HFFc6 (cell line): ENCODE measurements around the gene NCKAP5L. TPM values are rescaled to one million over a fixed set of nuclear protein-coding genes. Genes with fewer than 3 reads are reported as not detected.
"Not testable (repeated sequence)": the region's sequence is repeated elsewhere in the genome, so short reads cannot be mapped to it uniquely, and the experiment has no call there.

Experiments
- DNase-seq: peaks from one replicate; pipeline ENCODE4 v3.0.0-alpha.2; 2018
- H3K27ac Mint-ChIP-seq: 2 replicates; pipeline ENCODE4 v1.8.0; 2020; ENCODE audit warnings: mild to moderate bottlenecking, mixed read lengths
- H3K27me3 Mint-ChIP-seq: 2 replicates; pipeline ENCODE4 v1.8.0; 2021; ENCODE audit warnings: mild to moderate bottlenecking, moderate library complexity, mixed read lengths; ENCODE audit not compliant: insufficient read depth
- H3K36me3 Mint-ChIP-seq: 2 replicates; pipeline ENCODE4 v1.8.0; 2021; ENCODE audit warnings: low read depth, mixed read lengths
- H3K4me1 Mint-ChIP-seq: 2 replicates; pipeline ENCODE4 v1.8.0; 2020; ENCODE audit warnings: low read depth, mixed read lengths
- H3K4me3 Mint-ChIP-seq: 2 replicates; pipeline ENCODE4 v1.8.0; 2020; ENCODE audit warnings: mild to moderate bottlenecking, moderate library complexity, mixed read lengths
- H3K9me3 Mint-ChIP-seq: 2 replicates; pipeline ENCODE4 v1.8.0; 2020; ENCODE audit warnings: mild to moderate bottlenecking, mixed read lengths
- total RNA-seq, 6 experiments: library from RNA; stranded (reverse); fragmentation: NEBNext Ultra II Directional; extraction: Animal tissue kit (Norgen Biotek cat#: 25700); gene quantifications; 2 replicates in 1 of 6; 3 replicates in 5 of 6; pipeline ENCODE4 v1.2.3, GENCODE V29; 2021
- TF ChIP-seq, protein P1 (sequence below): fragments of 200-600 bp; sonication (generic); IDR thresholded peaks from 2 replicates; pipeline ENCODE4 v1.5.0; 2021; ENCODE audit warnings: antibody characterized with exemption, mild to moderate bottlenecking

Gene NCKAP5L
- total RNA-seq, 6 experiments from 2014 or later = 24.4 to 37.5 (median 25.0) TPM

DNA sequence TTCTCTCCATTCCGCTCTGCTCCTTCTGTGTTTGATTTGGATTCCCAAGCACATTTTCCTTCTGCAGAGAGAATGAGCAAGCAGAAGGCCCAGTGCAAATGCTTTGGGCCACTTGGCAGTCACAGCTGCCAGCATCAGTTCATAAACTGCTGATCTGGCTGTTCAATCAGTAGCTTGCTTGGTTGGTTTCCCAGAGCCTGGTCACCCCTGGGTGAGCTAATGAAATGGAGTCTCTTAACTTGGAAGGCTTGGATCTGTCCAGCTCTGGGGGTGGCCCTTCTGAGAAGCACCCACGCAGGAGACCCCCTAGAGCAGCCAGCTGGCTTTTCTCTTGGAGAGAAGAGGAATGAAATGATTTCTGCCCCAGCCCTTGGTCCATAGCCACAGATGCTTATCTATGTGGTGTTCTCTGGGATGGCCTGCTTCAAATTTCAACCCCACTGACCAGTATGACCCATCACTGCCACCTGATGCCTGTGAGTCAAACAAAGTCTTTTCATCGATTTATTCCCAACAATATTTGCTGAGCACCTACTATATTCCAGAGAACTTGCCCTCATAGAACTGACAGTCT is 45.2 kb upstream of the NCKAP5L start:
- Mint-ChIP-seq H3K36me3 (no peaks in the 10 kb centered on the region), H3K4me3 (no peak overlapping the region)

DNA sequence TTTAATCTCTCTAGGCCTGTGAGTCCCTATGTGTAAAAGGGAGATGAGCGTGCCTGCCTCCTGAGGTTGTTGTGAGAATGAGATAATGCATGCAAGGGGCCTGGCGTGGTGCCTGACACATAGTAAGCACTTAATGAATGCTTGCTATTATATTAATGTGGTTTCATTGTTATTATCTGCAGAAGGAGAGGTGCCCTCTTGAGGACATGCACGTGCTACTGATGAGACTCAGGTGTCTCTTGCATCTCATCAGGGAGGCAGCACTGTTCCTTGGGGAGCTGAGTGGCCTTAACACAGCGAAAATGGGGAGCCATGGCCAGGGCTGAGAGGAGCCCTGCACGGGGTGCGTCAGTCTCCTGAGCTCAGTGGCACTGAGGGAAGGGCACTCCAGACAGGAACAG is 44.6 kb upstream of the NCKAP5L start:
- H3K4me1 Mint-ChIP-seq = peaks cover 55% of the 10 kb centered on the region
- H3K36me3 Mint-ChIP-seq = no peaks in the 10 kb centered on the region
- peak; percentile 29 for DNase-seq
- TF ChIP-seq, protein P1, sequence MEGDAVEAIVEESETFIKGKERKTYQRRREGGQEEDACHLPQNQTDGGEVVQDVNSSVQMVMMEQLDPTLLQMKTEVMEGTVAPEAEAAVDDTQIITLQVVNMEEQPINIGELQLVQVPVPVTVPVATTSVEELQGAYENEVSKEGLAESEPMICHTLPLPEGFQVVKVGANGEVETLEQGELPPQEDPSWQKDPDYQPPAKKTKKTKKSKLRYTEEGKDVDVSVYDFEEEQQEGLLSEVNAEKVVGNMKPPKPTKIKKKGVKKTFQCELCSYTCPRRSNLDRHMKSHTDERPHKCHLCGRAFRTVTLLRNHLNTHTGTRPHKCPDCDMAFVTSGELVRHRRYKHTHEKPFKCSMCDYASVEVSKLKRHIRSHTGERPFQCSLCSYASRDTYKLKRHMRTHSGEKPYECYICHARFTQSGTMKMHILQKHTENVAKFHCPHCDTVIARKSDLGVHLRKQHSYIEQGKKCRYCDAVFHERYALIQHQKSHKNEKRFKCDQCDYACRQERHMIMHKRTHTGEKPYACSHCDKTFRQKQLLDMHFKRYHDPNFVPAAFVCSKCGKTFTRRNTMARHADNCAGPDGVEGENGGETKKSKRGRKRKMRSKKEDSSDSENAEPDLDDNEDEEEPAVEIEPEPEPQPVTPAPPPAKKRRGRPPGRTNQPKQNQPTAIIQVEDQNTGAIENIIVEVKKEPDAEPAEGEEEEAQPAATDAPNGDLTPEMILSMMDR = no peak
- H3K9me3 Mint-ChIP-seq = no peaks in the 10 kb centered on the region
- H3K27ac Mint-ChIP-seq = no peak overlapping the region
- no peak overlapping the region for H3K4me3 Mint-ChIP-seq
- H3K27me3 Mint-ChIP-seq = peaks cover 8% of the 10 kb centered on the region; the same call in 1 of the 2 replicates

More for the DNA sequence above, 45.2 kb upstream of the NCKAP5L start:
- H3K27ac Mint-ChIP-seq = no peak overlapping the region; the same call in 1 of the 2 replicates
- TF ChIP-seq, protein P1 = no peak
- H3K27me3 Mint-ChIP-seq = peaks cover 8% of the 10 kb centered on the region; the same call in 1 of the 2 replicates
- peak; percentile 41 for DNase-seq
- peaks cover 4% of the 10 kb centered on the region; the same call in 1 of the 2 replicates for H3K9me3 Mint-ChIP-seq
- peaks cover 48% of the 10 kb centered on the region for H3K4me1 Mint-ChIP-seq

DNA sequence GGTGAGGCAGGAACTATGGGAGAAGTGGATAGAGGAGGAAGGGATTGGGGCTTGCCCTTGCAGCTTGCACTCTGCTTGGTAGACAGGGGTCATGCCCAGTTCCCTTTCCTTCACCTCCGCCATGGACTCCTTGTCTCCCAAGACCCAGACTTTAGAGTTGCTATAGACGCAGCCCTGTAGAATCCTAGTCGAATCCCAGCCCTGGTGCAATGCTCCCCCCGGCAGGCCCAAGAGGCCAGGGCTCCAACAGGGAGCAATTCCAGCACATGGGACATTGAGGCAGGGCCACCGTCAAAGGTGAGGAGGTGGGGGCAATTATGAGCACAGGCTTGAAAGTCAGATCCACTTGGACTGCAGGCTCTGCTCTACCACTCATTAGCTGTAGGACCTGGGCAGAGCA is 44.2 kb upstream of the NCKAP5L start:
- TF ChIP-seq, protein P1 = no peak
- DNase-seq = no peak
- Mint-ChIP-seq H3K36me3 (no peaks in the 10 kb centered on the region), H3K27me3 (peaks cover 8% of the 10 kb centered on the region; the same call in 1 of the 2 replicates), H3K4me1 (peaks cover 59% of the 10 kb centered on the region), H3K27ac (no peak overlapping the region), H3K9me3 (no peaks in the 10 kb centered on the region), H3K4me3 (no peak overlapping the region)

DNA sequence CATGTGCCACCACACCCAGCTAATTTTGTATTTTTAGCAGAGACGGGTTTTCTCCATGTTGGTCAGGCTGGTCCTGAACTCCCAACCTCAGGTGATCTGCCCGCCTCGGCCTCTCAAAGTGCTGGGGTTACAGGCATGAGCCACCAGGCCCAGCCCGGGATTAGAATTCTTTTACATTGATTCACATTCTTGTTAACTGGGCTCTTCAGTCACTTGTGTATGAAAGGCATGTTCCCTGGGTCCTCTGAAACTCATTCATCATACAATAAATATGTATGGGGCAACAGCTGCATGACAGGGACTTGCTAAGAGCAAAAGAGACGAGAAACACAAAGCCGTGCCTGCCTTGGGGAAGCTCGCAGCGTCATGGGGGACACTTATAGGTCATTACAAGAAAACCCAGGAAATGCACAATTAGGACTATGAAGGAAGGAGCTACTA is 43.6 kb upstream of the NCKAP5L start:
- H3K27me3 Mint-ChIP-seq = peaks cover 10% of the 10 kb centered on the region; the same call in 1 of the 2 replicates
- peak; percentile 54 for DNase-seq
- H3K27ac Mint-ChIP-seq, H3K36me3 Mint-ChIP-seq, H3K4me3 Mint-ChIP-seq, H3K9me3 Mint-ChIP-seq: not testable (repeated sequence)
- peaks cover 61% of the 10 kb centered on the region for H3K4me1 Mint-ChIP-seq

DNA sequence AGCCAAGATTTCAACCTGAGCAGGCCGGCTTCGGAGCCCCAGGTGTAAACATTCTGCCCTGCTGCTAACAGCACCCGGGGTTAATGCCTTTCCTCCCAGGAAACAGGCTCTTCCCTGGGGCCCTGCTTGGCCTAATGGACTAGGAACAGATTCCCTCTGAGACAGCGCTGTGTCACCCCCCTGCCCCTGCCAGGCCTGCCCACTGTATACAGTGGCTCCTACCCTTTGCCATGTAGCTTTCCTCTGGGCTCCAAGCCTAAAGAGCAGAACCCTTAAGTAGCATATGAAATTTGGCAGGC is 43.0 kb upstream of the NCKAP5L start:
- Mint-ChIP-seq H3K27me3 (peaks cover 9% of the 10 kb centered on the region; the same call in 1 of the 2 replicates), H3K9me3 (no peaks in the 10 kb centered on the region), H3K4me3 (no peak overlapping the region), H3K27ac (no peak overlapping the region), H3K36me3 (no peaks in the 10 kb centered on the region), H3K4me1 (peaks cover 61% of the 10 kb centered on the region)
- TF ChIP-seq, protein P1 = no peak
- DNase-seq = no peak

DNA sequence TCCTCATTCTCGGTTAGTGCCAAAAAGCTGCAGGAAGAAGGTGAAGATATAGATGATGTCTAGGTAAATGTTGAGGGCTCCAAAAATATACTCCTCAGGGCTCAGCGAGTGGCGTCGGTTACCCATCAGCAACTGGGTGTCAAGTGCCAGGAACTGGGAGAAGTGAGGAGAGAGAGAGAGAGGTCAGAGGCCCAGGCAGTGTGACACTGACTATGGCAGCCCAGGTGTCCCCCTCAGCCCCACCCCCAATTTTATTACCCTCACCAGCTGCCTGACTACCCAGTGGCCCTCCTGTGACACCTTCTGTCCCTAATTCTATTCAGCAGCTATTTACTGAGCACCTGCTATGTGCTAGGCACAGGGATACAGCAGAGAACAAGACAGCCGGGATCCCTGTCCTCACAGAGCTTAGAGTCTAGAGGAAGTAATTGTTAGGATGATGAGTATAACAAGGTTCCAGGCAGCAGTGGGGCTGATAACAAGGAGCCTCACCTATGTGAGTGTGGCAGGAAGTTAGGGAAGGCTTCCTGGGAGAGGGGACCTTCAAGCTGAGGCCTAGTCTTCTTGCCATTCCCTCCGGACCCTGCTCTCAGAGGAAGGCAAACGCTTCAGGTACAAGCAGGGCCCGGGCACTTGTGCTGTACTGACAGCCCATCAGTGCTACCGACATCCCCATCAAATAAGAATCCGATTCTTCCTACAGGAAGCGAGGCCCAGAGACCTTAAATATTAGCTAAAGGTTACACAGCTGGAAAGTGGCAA is 42.5 kb upstream of the NCKAP5L start:
- no peak overlapping the region for H3K4me3 Mint-ChIP-seq
- no peaks in the 10 kb centered on the region for H3K36me3 Mint-ChIP-seq
- no peak overlapping the region for H3K27ac Mint-ChIP-seq

More for the DNA sequence above, 42.5 kb upstream of the NCKAP5L start:
- Mint-ChIP-seq H3K9me3 (no peaks in the 10 kb centered on the region), H3K27me3 (peaks cover 14% of the 10 kb centered on the region), H3K4me1 (peaks cover 61% of the 10 kb centered on the region)
- DNase-seq = no peak
- TF ChIP-seq, protein P1 = no peak
